Chondrocyte (in vitro differentiated cells): Measurements from ENCODE around the gene HOXC10. TPM values are rescaled to one million over a fixed set of nuclear protein-coding genes. Genes with fewer than 3 reads are reported as not detected.
A peak's percentile ranks its signal among the peaks of the same experiment; 100 is the strongest.

Experiments used
- DNase-seq: peaks from one replicate; pipeline ENCODE4 v3.0.0; 2021; ENCODE audit warnings: mixed read lengths, low spot score
- H3K27ac Mint-ChIP-seq: one replicate; pipeline ENCODE4 v1.8.0; 2021; ENCODE audit warnings: mild to moderate bottlenecking, moderate library complexity, mixed read lengths; ENCODE audit not compliant: unreplicated experiment
- H3K27me3 Mint-ChIP-seq: 2 replicates; pipeline ENCODE4 v1.8.0; 2021; ENCODE audit warnings: low read depth, mixed read lengths
- H3K36me3 Mint-ChIP-seq: 2 replicates; pipeline ENCODE4 v1.8.0; 2021; ENCODE audit warnings: low read depth, mixed read lengths
- H3K4me1 Mint-ChIP-seq: 2 replicates; pipeline ENCODE4 v1.8.0; 2021; ENCODE audit warnings: low read depth, mild to moderate bottlenecking, mixed read lengths
- H3K4me3 Mint-ChIP-seq: one replicate; pipeline ENCODE4 v1.8.0; 2021; ENCODE audit warnings: mild to moderate bottlenecking, moderate library complexity, mixed read lengths; ENCODE audit not compliant: unreplicated experiment
- H3K9me3 Mint-ChIP-seq: 2 replicates; pipeline ENCODE4 v1.8.0; 2021; ENCODE audit warnings: low read depth, mixed read lengths
- total RNA-seq: library from RNA; stranded (reverse); gene quantifications from 3 replicates; pipeline ENCODE4 v1.2.1, GENCODE V29; 2021
- TF ChIP-seq, protein P1 (sequence below): fragments of 200-600 bp; sonication (generic); IDR thresholded peaks from 2 replicates; pipeline ENCODE4 v1.5.0; 2021; ENCODE audit warnings: antibody characterized with exemption, mild to moderate bottlenecking, moderate library complexity

The HOXC10 gene
- total RNA-seq, 1 donor from 2014 or later = not detected

DNA sequence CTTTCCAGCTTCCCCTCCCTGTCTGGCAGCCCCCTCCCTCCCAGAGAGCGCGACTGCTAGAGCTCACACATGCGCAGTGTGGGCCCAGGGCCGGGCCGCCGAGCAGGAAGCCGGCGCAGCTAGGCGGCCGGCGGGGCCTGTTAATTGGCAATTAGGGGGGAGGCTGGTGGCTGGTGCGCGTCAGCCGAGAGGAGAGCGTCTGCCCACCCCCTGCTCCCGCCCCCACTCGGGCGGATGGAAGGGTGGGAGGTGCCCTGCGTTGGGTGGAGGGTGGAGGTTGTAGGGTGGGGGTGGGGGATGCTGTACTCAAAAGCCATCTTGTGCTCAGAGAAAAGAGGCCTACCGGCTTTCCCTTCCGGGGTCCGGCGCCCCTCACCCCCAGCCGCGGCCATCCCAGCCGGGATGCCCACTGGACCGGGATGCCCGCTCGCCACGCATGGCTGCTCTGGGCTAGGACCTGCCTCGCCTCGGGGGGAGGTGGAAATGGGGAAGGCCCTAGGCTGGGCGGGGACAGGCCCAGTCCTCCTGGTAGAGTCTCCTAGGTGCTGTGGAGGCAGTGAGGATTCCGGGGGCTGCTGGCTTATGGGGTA, 33.0 kb downstream of the HOXC10 start:
- H3K4me3 Mint-ChIP-seq = peak overlapping the region; percentile 74
- H3K36me3 Mint-ChIP-seq = no peaks in the 10 kb centered on the region
- no peaks in the 10 kb centered on the region for H3K9me3 Mint-ChIP-seq
- H3K4me1 Mint-ChIP-seq = peaks cover 17% of the 10 kb centered on the region
- no peak overlapping the region for H3K27ac Mint-ChIP-seq
- H3K27me3 Mint-ChIP-seq = peaks cover 79% of the 10 kb centered on the region
- no peak for DNase-seq
- TF ChIP-seq, protein P1, sequence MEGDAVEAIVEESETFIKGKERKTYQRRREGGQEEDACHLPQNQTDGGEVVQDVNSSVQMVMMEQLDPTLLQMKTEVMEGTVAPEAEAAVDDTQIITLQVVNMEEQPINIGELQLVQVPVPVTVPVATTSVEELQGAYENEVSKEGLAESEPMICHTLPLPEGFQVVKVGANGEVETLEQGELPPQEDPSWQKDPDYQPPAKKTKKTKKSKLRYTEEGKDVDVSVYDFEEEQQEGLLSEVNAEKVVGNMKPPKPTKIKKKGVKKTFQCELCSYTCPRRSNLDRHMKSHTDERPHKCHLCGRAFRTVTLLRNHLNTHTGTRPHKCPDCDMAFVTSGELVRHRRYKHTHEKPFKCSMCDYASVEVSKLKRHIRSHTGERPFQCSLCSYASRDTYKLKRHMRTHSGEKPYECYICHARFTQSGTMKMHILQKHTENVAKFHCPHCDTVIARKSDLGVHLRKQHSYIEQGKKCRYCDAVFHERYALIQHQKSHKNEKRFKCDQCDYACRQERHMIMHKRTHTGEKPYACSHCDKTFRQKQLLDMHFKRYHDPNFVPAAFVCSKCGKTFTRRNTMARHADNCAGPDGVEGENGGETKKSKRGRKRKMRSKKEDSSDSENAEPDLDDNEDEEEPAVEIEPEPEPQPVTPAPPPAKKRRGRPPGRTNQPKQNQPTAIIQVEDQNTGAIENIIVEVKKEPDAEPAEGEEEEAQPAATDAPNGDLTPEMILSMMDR = no peak

- H3K36me3 Mint-ChIP-seq = no peaks in the 10 kb centered on the region
Observed at GRCh38 chr12:54018468-54018984, 33.6 kb downstream of the HOXC10 start.

GRCh38 chr12:54019091-54019811, 34.3 kb downstream of the HOXC10 start:
- no peak for DNase-seq
- Mint-ChIP-seq H3K4me1 (peaks cover 17% of the 10 kb centered on the region), H3K4me3 (no peak overlapping the region), H3K36me3 (no peaks in the 10 kb centered on the region), H3K9me3 (no peaks in the 10 kb centered on the region), H3K27me3 (peaks cover 81% of the 10 kb centered on the region), H3K27ac (no peak overlapping the region)
- TF ChIP-seq, protein P1 = no peak

More at GRCh38 chr12:54018468-54018984, 33.6 kb downstream of the HOXC10 start:
- Mint-ChIP-seq H3K4me3 (peak overlapping the region; percentile 74), H3K9me3 (no peaks in the 10 kb centered on the region), H3K4me1 (peaks cover 17% of the 10 kb centered on the region), H3K27me3 (peaks cover 79% of the 10 kb centered on the region), H3K27ac (no peak overlapping the region)
- TF ChIP-seq, protein P1 = no peak
- DNase-seq = no peak

DNA sequence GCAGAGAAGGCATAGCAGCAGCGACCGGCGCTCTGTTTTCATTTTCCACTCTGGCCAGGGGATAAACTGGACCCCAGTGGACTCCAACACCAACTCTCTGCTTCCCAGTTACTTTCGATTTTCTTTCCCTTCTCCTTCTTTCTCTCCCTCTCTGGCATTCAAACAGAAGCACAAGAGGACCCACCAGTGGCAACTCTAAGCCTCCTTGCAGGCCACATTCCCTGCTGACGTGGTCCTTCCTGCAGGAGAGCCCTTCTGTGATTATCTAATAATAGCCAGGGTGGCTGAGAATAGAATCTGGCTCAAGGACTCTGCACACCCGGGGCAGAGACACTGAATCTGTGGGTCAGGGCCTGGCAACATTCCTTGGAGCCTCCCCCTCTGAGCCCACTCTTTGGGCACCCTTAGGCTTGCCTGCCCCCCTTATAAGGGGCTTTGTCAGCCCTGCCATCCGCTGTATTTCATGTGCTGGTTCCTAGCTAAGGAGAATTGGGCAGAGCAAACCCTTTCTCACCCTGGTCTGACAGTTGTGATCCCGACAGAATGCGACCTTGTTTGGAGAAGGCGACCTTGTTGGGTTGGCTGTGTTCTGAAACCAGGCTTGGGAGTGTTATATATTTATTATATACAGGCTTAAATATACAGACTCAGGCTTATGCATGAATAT, 35.1 kb downstream of the HOXC10 start:
- H3K36me3 Mint-ChIP-seq = no peaks in the 10 kb centered on the region
- no peak overlapping the region for H3K27ac Mint-ChIP-seq
- no peak for DNase-seq
- peaks cover 17% of the 10 kb centered on the region for H3K4me1 Mint-ChIP-seq
- peak overlapping the region; percentile 34 for H3K4me3 Mint-ChIP-seq
- peaks cover 79% of the 10 kb centered on the region for H3K27me3 Mint-ChIP-seq
- TF ChIP-seq, protein P1 = no peak
- H3K9me3 Mint-ChIP-seq = no peaks in the 10 kb centered on the region
